ENCODE data around the gene MCTP1. TPM values are rescaled to one million over a fixed set of nuclear protein-coding genes. Genes with fewer than 3 reads are reported as not detected.
A peak's percentile ranks its signal among the peaks of the same experiment; 100 is the strongest.

The MCTP1 gene
- total and polyA plus RNA-seq, 7 experiments from 2014 or later, result 0.75 to 38.9 (median 2.3) TPM; not detected in 1

GRCh38 chr5:95069948-95070347, 214.9 kb downstream of the MCTP1 start:
- no peak for DNase-seq
- Histone ChIP-seq H3K9me3 (ENCODE audit: control insufficient read depth in 2 of 3, low read length in 3 of 3) (no peaks in the 10 kb centered on the region), H3K36me3 (ENCODE audit: control insufficient read depth in 2 of 3, insufficient read depth in 3 of 3, low read length in 3 of 3) (no peaks in the 10 kb centered on the region), H3K27ac (ENCODE audit: low read depth, low read length) (no peak overlapping the region), H3K4me3 (ENCODE audit: low read length) (no peak overlapping the region), H3K27me3 (ENCODE audit: control insufficient read depth in 2 of 2, insufficient read depth in 2 of 2, low read length in 2 of 2) (no peaks in the 10 kb centered on the region), H3K4me1 (ENCODE audit: control insufficient read depth in 2 of 2, insufficient read depth in 2 of 2, low read length in 2 of 2) (no peaks in the 10 kb centered on the region)
- Mint-ChIP-seq H3K4me1 (peaks cover 0 to 9% (median 0%) of the 10 kb centered on the region in 7 donors), H3K27me3 (peaks cover 0 to 18% (median 2%) of the 10 kb centered on the region in 5 donors), H3K9me3 (peaks cover 0 to 2% (median 0%) of the 10 kb centered on the region in 11 donors), H3K36me3 (no peaks in the 10 kb centered on the region), H3K4me3 (no peak overlapping the region), H3K27ac (no peak overlapping the region)
- CTCF ChIA-PET, result no interaction called here
- POLR2A ChIA-PET, result no interaction called here
- ATAC-seq, result peak; percentile 49
- intact Hi-C loops (cut with micrococcal nuclease), result no loop called here

- DNase-seq (no peak), ATAC-seq (no peak)
- no peaks in the 10 kb centered on the region for H3K4me1 ChIP-seq (ENCODE audit: control insufficient read depth in 2 of 2, insufficient read depth in 2 of 2, low read length in 2 of 2)
- ChIA-PET POLR2A (no interaction called here), CTCF (interaction anchor here (0.6 kb wide), 1 partner anchor 65 kb away, joined by 6 read pairs; no protein-coding TSS in a partner anchor)
- Mint-ChIP-seq H3K9me3 (peaks cover 0 to 2% (median 0%) of the 10 kb centered on the region in 11 donors), H3K4me1 (peaks cover 0 to 9% (median 0%) of the 10 kb centered on the region in 7 donors), H3K27me3 (peaks cover 0 to 12% (median 2%) of the 10 kb centered on the region in 5 donors), H3K27ac (no peak overlapping the region), H3K4me3 (no peak overlapping the region), H3K36me3 (no peaks in the 10 kb centered on the region)
- no peak overlapping the region for H3K4me3 ChIP-seq (ENCODE audit: low read length)
- H3K9me3 ChIP-seq (ENCODE audit: control insufficient read depth in 2 of 3, low read length in 3 of 3), result no peaks in the 10 kb centered on the region
- no peaks in the 10 kb centered on the region for H3K27me3 ChIP-seq (ENCODE audit: control insufficient read depth in 2 of 2, insufficient read depth in 2 of 2, low read length in 2 of 2)
- no peak overlapping the region for H3K27ac ChIP-seq (ENCODE audit: low read depth, low read length)
- intact Hi-C loops (cut with micrococcal nuclease), result no loop called here
- no peaks in the 10 kb centered on the region for H3K36me3 ChIP-seq (ENCODE audit: control insufficient read depth in 2 of 3, insufficient read depth in 3 of 3, low read length in 3 of 3)
Measured at GRCh38 chr5:95069021-95069420, 215.9 kb downstream of the MCTP1 start.

- Mint-ChIP-seq H3K4me1 (peaks cover 0 to 9% (median 0%) of the 10 kb centered on the region in 7 donors), H3K9me3 (peaks cover 0 to 2% (median 0%) of the 10 kb centered on the region in 11 donors), H3K27me3 (peaks cover 0 to 12% (median 2%) of the 10 kb centered on the region in 5 donors), H3K4me3 (peak overlapping the region in 1 of 10 donors; percentile 15), H3K36me3 (no peaks in the 10 kb centered on the region), H3K27ac (no peak overlapping the region)
- Histone ChIP-seq H3K27ac (ENCODE audit: low read depth, low read length) (no peak overlapping the region), H3K4me1 (ENCODE audit: control insufficient read depth in 2 of 2, insufficient read depth in 2 of 2, low read length in 2 of 2) (no peaks in the 10 kb centered on the region), H3K27me3 (ENCODE audit: control insufficient read depth in 2 of 2, insufficient read depth in 2 of 2, low read length in 2 of 2) (no peaks in the 10 kb centered on the region), H3K36me3 (ENCODE audit: control insufficient read depth in 2 of 3, insufficient read depth in 3 of 3, low read length in 3 of 3) (no peaks in the 10 kb centered on the region), H3K4me3 (ENCODE audit: low read length) (no peak overlapping the region), H3K9me3 (ENCODE audit: control insufficient read depth in 2 of 3, low read length in 3 of 3) (no peaks in the 10 kb centered on the region)
- intact Hi-C loops (cut with micrococcal nuclease), result no loop called here
- DNase-seq, result no peak
- no peak for ATAC-seq
- CTCF ChIA-PET, result interaction anchor here (0.6 kb wide), 1 partner anchor 37 kb away, joined by 5 read pairs; no protein-coding TSS in a partner anchor
- POLR2A ChIA-PET, result no interaction called here
Measured at GRCh38 chr5:95068289-95068910, 216.5 kb downstream of the MCTP1 start.

GRCh38 chr5:95066048-95066447, 218.8 kb downstream of the MCTP1 start:
- DNase-seq, result no peak
- H3K36me3 ChIP-seq (ENCODE audit: control insufficient read depth in 2 of 3, insufficient read depth in 3 of 3, low read length in 3 of 3), result no peaks in the 10 kb centered on the region
- Mint-ChIP-seq H3K27ac (no peak overlapping the region), H3K4me1 (peaks cover 0 to 8% (median 0%) of the 10 kb centered on the region in 7 donors), H3K27me3 (peaks cover 0 to 11% (median 2%) of the 10 kb centered on the region in 5 donors), H3K9me3 (peaks cover 0 to 2% (median 0%) of the 10 kb centered on the region in 11 donors), H3K4me3 (no peak overlapping the region), H3K36me3 (no peaks in the 10 kb centered on the region)
- ChIA-PET POLR2A (no interaction called here), CTCF (no interaction called here)
- no peaks in the 10 kb centered on the region for H3K4me1 ChIP-seq (ENCODE audit: control insufficient read depth in 2 of 2, insufficient read depth in 2 of 2, low read length in 2 of 2)
- no peak overlapping the region for H3K27ac ChIP-seq (ENCODE audit: low read depth, low read length)
- no peaks in the 10 kb centered on the region for H3K27me3 ChIP-seq (ENCODE audit: control insufficient read depth in 2 of 2, insufficient read depth in 2 of 2, low read length in 2 of 2)
- ATAC-seq, result no peak
- no peaks in the 10 kb centered on the region for H3K9me3 ChIP-seq (ENCODE audit: control insufficient read depth in 2 of 3, low read length in 3 of 3)
- H3K4me3 ChIP-seq (ENCODE audit: low read length), result no peak overlapping the region
- intact Hi-C loops (cut with micrococcal nuclease), result no loop called here

- CTCF ChIA-PET, result no interaction called here
- no peaks in the 10 kb centered on the region for H3K4me1 ChIP-seq (ENCODE audit: control insufficient read depth in 2 of 2, insufficient read depth in 2 of 2, low read length in 2 of 2)
- no peak for DNase-seq
- H3K9me3 Mint-ChIP-seq, result no peaks in the 10 kb centered on the region
- H3K36me3 Mint-ChIP-seq, result no peaks in the 10 kb centered on the region
- H3K27ac Mint-ChIP-seq, result no peak overlapping the region
- no peak overlapping the region for H3K4me3 ChIP-seq (ENCODE audit: low read length)
- H3K4me1 Mint-ChIP-seq, result peaks cover 0 to 2% (median 0%) of the 10 kb centered on the region in 7 donors
- POLR2A ChIA-PET, result no interaction called here
- H3K27ac ChIP-seq (ENCODE audit: low read depth, low read length), result no peak overlapping the region
- no peaks in the 10 kb centered on the region for H3K9me3 ChIP-seq (ENCODE audit: control insufficient read depth in 2 of 3, low read length in 3 of 3)
- intact Hi-C loops (cut with micrococcal nuclease), result no loop called here
- H3K4me3 Mint-ChIP-seq, result no peak overlapping the region
- no peaks in the 10 kb centered on the region for H3K27me3 Mint-ChIP-seq
- no peak for ATAC-seq
- H3K27me3 ChIP-seq (ENCODE audit: control insufficient read depth in 2 of 2, insufficient read depth in 2 of 2, low read length in 2 of 2), result no peaks in the 10 kb centered on the region
- no peaks in the 10 kb centered on the region for H3K36me3 ChIP-seq (ENCODE audit: control insufficient read depth in 2 of 3, insufficient read depth in 3 of 3, low read length in 3 of 3)
Measured at GRCh38 chr5:95063492-95063891, 221.4 kb downstream of the MCTP1 start.

- Histone ChIP-seq H3K36me3 (ENCODE audit: control insufficient read depth in 2 of 3, insufficient read depth in 3 of 3, low read length in 3 of 3) (no peaks in the 10 kb centered on the region), H3K4me3 (ENCODE audit: low read length) (no peak overlapping the region), H3K27me3 (ENCODE audit: control insufficient read depth in 2 of 2, insufficient read depth in 2 of 2, low read length in 2 of 2) (no peaks in the 10 kb centered on the region), H3K9me3 (ENCODE audit: control insufficient read depth in 2 of 3, low read length in 3 of 3) (no peaks in the 10 kb centered on the region), H3K4me1 (ENCODE audit: control insufficient read depth in 2 of 2, insufficient read depth in 2 of 2, low read length in 2 of 2) (no peaks in the 10 kb centered on the region), H3K27ac (ENCODE audit: low read depth, low read length) (no peak overlapping the region)
- Mint-ChIP-seq H3K4me3 (no peak overlapping the region), H3K27me3 (peaks cover 0 to 2% (median 0%) of the 10 kb centered on the region in 5 donors), H3K27ac (no peak overlapping the region), H3K36me3 (no peaks in the 10 kb centered on the region), H3K4me1 (peaks cover 0 to 3% (median 0%) of the 10 kb centered on the region in 7 donors), H3K9me3 (no peaks in the 10 kb centered on the region)
- DNase-seq (no peak), ATAC-seq (peak; percentile 14)
- ChIA-PET CTCF (no interaction called here), POLR2A (interaction anchor here (0.7 kb wide), 1 partner anchor 16 kb away, joined by 3 read pairs; no protein-coding TSS in a partner anchor)
- intact Hi-C loops (cut with micrococcal nuclease), result no loop called here
Measured at GRCh38 chr5:95060098-95060497, 224.8 kb downstream of the MCTP1 start.

- intact Hi-C loops (cut with micrococcal nuclease), result no loop called here
- H3K36me3 ChIP-seq (ENCODE audit: control insufficient read depth in 2 of 3, insufficient read depth in 3 of 3, low read length in 3 of 3), result no peaks in the 10 kb centered on the region
- H3K9me3 ChIP-seq (ENCODE audit: control insufficient read depth in 2 of 3, low read length in 3 of 3), result no peaks in the 10 kb centered on the region
- ATAC-seq (peak; percentile 41), DNase-seq (no peak)
- H3K36me3 Mint-ChIP-seq, result no peaks in the 10 kb centered on the region
- CTCF ChIA-PET, result no interaction called here
- H3K27me3 Mint-ChIP-seq, result peaks cover 0 to 2% (median 0%) of the 10 kb centered on the region in 5 donors
- no peaks in the 10 kb centered on the region for H3K4me1 ChIP-seq (ENCODE audit: control insufficient read depth in 2 of 2, insufficient read depth in 2 of 2, low read length in 2 of 2)
- no peak overlapping the region for H3K4me3 Mint-ChIP-seq
- no peaks in the 10 kb centered on the region for H3K27me3 ChIP-seq (ENCODE audit: control insufficient read depth in 2 of 2, insufficient read depth in 2 of 2, low read length in 2 of 2)
- no peak overlapping the region for H3K27ac Mint-ChIP-seq
- POLR2A ChIA-PET, result interaction anchor here (0.7 kb wide), 1 partner anchor 16 kb away, joined by 3 read pairs; no protein-coding TSS in a partner anchor
- no peaks in the 10 kb centered on the region for H3K9me3 Mint-ChIP-seq
- H3K4me1 Mint-ChIP-seq, result peaks cover 0 to 3% (median 0%) of the 10 kb centered on the region in 7 donors
- H3K4me3 ChIP-seq (ENCODE audit: low read length), result no peak overlapping the region
- no peak overlapping the region for H3K27ac ChIP-seq (ENCODE audit: low read depth, low read length)
Measured at GRCh38 chr5:95059636-95060035, 225.3 kb downstream of the MCTP1 start.

All from naive thymus-derived CD4-positive, alpha-beta T cell (primary cell).